ENCODE results near the gene CDCA8.

DNA sequence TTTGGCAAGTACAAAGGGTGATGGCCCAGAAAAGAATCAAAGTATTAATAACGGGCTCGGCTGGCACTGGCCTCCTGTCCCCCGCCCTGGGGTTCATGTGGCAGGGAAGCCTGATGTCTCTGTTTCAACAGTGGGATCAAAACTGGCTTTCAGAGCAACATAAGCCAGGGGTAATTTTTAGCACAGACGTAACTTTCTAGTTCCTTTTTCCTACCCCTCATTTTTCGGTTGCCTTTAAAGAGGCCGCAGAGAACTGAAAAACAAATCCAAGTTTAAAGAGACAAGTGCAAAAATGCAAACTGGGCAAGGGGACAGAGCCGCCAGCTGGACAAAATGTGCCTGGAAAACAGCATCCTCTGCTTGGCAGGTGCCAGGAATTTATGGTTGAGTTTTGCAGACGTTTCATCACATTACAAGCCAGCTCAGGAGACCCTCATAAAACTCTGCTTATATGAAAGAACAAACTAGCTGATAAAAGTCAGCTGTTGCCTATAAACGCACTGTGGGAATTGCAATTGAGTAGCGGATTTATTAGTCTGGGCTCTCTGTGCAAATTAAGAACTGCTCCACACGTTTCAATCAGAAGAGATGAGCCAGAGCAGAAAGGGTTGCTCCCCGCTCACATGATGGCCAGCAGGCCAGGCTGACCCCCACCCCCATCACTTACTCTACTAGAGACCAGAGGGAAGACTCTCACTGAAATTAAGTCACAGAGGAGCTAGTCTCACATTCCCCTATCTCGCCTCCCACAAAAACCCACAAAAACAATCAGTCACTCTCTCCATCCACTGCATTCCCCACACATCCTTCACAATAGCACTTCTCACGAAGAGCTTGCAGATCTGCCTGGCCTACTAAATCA lies 15.8 kb upstream of the CDCA8 start:
- TF ChIP-seq, protein P1, sequence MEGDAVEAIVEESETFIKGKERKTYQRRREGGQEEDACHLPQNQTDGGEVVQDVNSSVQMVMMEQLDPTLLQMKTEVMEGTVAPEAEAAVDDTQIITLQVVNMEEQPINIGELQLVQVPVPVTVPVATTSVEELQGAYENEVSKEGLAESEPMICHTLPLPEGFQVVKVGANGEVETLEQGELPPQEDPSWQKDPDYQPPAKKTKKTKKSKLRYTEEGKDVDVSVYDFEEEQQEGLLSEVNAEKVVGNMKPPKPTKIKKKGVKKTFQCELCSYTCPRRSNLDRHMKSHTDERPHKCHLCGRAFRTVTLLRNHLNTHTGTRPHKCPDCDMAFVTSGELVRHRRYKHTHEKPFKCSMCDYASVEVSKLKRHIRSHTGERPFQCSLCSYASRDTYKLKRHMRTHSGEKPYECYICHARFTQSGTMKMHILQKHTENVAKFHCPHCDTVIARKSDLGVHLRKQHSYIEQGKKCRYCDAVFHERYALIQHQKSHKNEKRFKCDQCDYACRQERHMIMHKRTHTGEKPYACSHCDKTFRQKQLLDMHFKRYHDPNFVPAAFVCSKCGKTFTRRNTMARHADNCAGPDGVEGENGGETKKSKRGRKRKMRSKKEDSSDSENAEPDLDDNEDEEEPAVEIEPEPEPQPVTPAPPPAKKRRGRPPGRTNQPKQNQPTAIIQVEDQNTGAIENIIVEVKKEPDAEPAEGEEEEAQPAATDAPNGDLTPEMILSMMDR (IDR thresholded peaks at IDR 0.05) = no peak
- TF ChIP-seq POLR2A (IDR thresholded peaks at IDR 0.05) = no peak

All from right lobe of liver (tissue), 4 donors.